ENCODE data around the gene ROPN1B.
"Not testable (repeated sequence)": the region's sequence is repeated elsewhere in the genome, so short reads cannot be mapped to it uniquely, and the experiment has no call there.

Gene ROPN1B

GRCh38 chr3:125958511-125959316 lies 10.3 kb upstream of the ROPN1B start:
- DNase-seq, result no peak

- DNase-seq, result no peak
Observed at GRCh38 chr3:125959317-125960065, 9.5 kb upstream of the ROPN1B start.

GRCh38 chr3:125960066-125960424 lies 8.9 kb upstream of the ROPN1B start:
- no peak for DNase-seq

- no peak for DNase-seq
Observed at GRCh38 chr3:125960456-125961288, 8.3 kb upstream of the ROPN1B start.

GRCh38 chr3:125961289-125961589 lies 7.7 kb upstream of the ROPN1B start:
- DNase-seq, result no peak

GRCh38 chr3:125963834-125964233 lies 5.1 kb upstream of the ROPN1B start:
- DNase-seq, result not testable (repeated sequence)

- DNase-seq, result no peak
Observed at GRCh38 chr3:125965505-125965904, 3.5 kb upstream of the ROPN1B start.

GRCh38 chr3:125967156-125967555 lies 1.8 kb upstream of the ROPN1B start:
- DNase-seq, result no peak

GRCh38 chr3:125968121-125968520 lies 857 bp upstream of the ROPN1B start:
- not testable (repeated sequence) for DNase-seq

GRCh38 chr3:125971997-125972944 lies 3.3 kb downstream of the ROPN1B start:
- DNase-seq, result not testable (repeated sequence)

- DNase-seq, result not testable (repeated sequence)
Observed at GRCh38 chr3:125975245-125976002, 6.4 kb downstream of the ROPN1B start.

GRCh38 chr3:125976003-125976390 lies 7.0 kb downstream of the ROPN1B start:
- DNase-seq, result not testable (repeated sequence)

GRCh38 chr3:125977104-125977503 lies 8.1 kb downstream of the ROPN1B start:
- not testable (repeated sequence) for DNase-seq

- DNase-seq, result not testable (repeated sequence)
Observed at GRCh38 chr3:125984951-125985350, 16.0 kb downstream of the ROPN1B start.

GRCh38 chr3:125990253-125990970 lies 21.4 kb downstream of the ROPN1B start:
- DNase-seq, result no peak

GRCh38 chr3:125996751-125997150 lies 27.8 kb downstream of the ROPN1B start:
- DNase-seq, result not testable (repeated sequence)

- no peak for DNase-seq
Observed at GRCh38 chr3:126002189-126002588, 33.2 kb downstream of the ROPN1B start.

- DNase-seq, result no peak
Observed at GRCh38 chr3:126003447-126004190, 34.6 kb downstream of the ROPN1B start.

GRCh38 chr3:126004217-126004616 lies 35.2 kb downstream of the ROPN1B start:
- no peak for DNase-seq

GRCh38 chr3:126004692-126005091 lies 35.7 kb downstream of the ROPN1B start:
- DNase-seq, result no peak
